ENCODE results near the gene GABBR2. TPM values are rescaled to one million over a fixed set of nuclear protein-coding genes. Genes with fewer than 3 reads are reported as not detected.
"Not testable (repeated sequence)": the region's sequence is repeated elsewhere in the genome, so short reads cannot be mapped to it uniquely, and the experiment has no call there.

The GABBR2 gene
- total RNA-seq, 2 experiments from 2014 or later, result not detected

- POLR2A ChIA-PET; intact Hi-C loops (cut with DNase I, micrococcal nuclease); H3K9me3 Mint-ChIP-seq (ENCODE audit: low read depth); DNase-seq; ATAC-seq; H3K36me3 Mint-ChIP-seq (ENCODE audit: low read depth); H3K27me3 Mint-ChIP-seq; H3K4me3 Mint-ChIP-seq; H3K27ac Mint-ChIP-seq; H3K4me1 Mint-ChIP-seq: not testable (repeated sequence)
- CTCF ChIA-PET, result interaction anchor here (0.6 kb wide), 1 partner anchor 303 kb away, joined by 3 read pairs; no protein-coding TSS in a partner anchor
These were observed 200.4 kb downstream of the GABBR2 start for GRCh38 chr9:98508217-98508919.

- Mint-ChIP-seq H3K36me3 (ENCODE audit: low read depth) (no peaks in the 10 kb centered on the region), H3K4me1 (no peaks in the 10 kb centered on the region), H3K27ac (no peak overlapping the region), H3K4me3 (no peak overlapping the region), H3K27me3 (peaks cover 10% of the 10 kb centered on the region), H3K9me3 (ENCODE audit: low read depth) (no peaks in the 10 kb centered on the region)
- ChIA-PET CTCF (no interaction called here), POLR2A (no interaction called here)
- ATAC-seq (no peak), DNase-seq (no peak)
- intact Hi-C loops (cut with DNase I, micrococcal nuclease), result no loop called here
These were observed 202.2 kb downstream of the GABBR2 start for GRCh38 chr9:98506422-98507054.

GRCh38 chr9:98504298-98505282 is 204.1 kb downstream of the GABBR2 start:
- H3K27me3 Mint-ChIP-seq, result peaks cover 6% of the 10 kb centered on the region
- no peak overlapping the region for H3K27ac Mint-ChIP-seq
- no peaks in the 10 kb centered on the region for H3K36me3 Mint-ChIP-seq (ENCODE audit: low read depth)
- ATAC-seq, result no peak
- no peak overlapping the region for H3K4me3 Mint-ChIP-seq
- no peaks in the 10 kb centered on the region for H3K9me3 Mint-ChIP-seq (ENCODE audit: low read depth)
- intact Hi-C loops (cut with DNase I, micrococcal nuclease), result no loop called here
- H3K4me1 Mint-ChIP-seq, result no peaks in the 10 kb centered on the region
- CTCF ChIA-PET, result no interaction called here
- DNase-seq, result no peak
- POLR2A ChIA-PET, result no interaction called here

- DNase-seq (no peak), ATAC-seq (no peak)
- POLR2A ChIA-PET, result no interaction called here
- CTCF ChIA-PET, result no interaction called here
- Mint-ChIP-seq H3K36me3 (ENCODE audit: low read depth) (no peaks in the 10 kb centered on the region), H3K27me3 (peaks cover 4% of the 10 kb centered on the region), H3K4me1 (no peaks in the 10 kb centered on the region), H3K27ac (no peak overlapping the region), H3K4me3 (no peak overlapping the region), H3K9me3 (ENCODE audit: low read depth) (no peaks in the 10 kb centered on the region)
- intact Hi-C loops (cut with DNase I, micrococcal nuclease), result no loop called here
These were observed 204.9 kb downstream of the GABBR2 start for GRCh38 chr9:98503867-98504266.

DNA sequence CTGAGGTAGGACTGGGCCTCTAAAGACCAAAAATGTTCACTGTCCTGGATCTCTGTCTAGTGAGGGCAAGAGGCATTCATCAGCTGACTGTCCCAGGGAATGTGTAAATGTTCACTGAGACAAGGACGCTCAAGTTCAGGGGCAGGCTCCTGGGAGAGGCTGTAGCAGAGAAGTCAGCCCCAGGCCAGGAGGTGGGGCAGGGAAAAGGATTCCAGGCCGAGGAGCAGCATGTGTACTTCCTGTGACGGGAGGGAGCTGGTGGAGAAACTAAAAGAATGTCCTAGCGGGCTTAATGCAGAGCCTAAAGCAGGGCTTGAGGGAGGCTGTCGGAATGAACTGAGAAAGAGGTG is 205.8 kb downstream of the GABBR2 start:
- ChIA-PET CTCF (interaction anchor here (0.6 kb wide), 1 partner anchor 826 kb away, joined by 3 read pairs; no protein-coding TSS in a partner anchor), POLR2A (no interaction called here)
- H3K27me3 Mint-ChIP-seq, result peaks cover 4% of the 10 kb centered on the region
- H3K27ac Mint-ChIP-seq, result no peak overlapping the region
- H3K4me1 Mint-ChIP-seq, result no peaks in the 10 kb centered on the region
- intact Hi-C loops (cut with DNase I, micrococcal nuclease), result no loop called here
- no peak for ATAC-seq
- no peaks in the 10 kb centered on the region for H3K36me3 Mint-ChIP-seq (ENCODE audit: low read depth)
- DNase-seq, result no peak
- no peak overlapping the region for H3K4me3 Mint-ChIP-seq
- H3K9me3 Mint-ChIP-seq (ENCODE audit: low read depth), result no peaks in the 10 kb centered on the region

DNA sequence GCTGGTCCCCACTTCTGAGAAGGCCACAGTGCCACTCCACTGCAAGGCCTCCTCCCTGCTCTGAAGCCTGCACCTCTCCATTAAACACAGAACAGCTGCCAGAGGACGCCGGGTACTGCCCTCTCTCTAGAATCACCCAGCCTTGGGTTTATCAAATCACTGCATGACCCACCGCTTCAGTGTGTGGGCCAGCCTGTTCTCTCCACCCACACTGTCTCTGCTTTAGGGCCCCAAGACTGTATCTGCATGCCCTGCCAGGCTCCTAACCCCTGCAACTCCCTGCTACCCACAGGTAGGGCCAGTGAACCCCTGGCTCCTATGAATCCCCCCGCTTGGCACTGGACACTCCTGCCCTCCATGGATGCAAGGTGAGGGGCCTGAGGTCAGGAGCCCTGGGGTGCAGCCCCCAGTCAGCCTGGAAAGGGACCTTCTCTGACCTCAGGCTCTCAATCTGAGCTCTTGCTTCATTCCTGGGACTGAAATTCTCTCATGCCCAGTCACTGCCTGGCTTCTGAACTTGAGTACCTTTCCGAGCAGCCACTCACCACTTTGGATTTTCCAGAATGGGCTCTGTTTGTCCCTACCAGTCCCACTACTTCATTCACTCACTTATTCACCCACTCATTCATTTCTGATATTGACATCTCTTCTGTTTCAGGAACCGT is 206.3 kb downstream of the GABBR2 start:
- ATAC-seq (no peak), DNase-seq (no peak)
- Mint-ChIP-seq H3K4me3 (no peak overlapping the region), H3K27me3 (peaks cover 4% of the 10 kb centered on the region), H3K36me3 (ENCODE audit: low read depth) (no peaks in the 10 kb centered on the region), H3K4me1 (no peaks in the 10 kb centered on the region), H3K9me3 (ENCODE audit: low read depth) (no peaks in the 10 kb centered on the region), H3K27ac (no peak overlapping the region)
- CTCF ChIA-PET, result interaction anchor here (0.6 kb wide), 1 partner anchor 826 kb away, joined by 3 read pairs; no protein-coding TSS in a partner anchor
- intact Hi-C loops (cut with DNase I, micrococcal nuclease), result no loop called here
- POLR2A ChIA-PET, result no interaction called here

DNA sequence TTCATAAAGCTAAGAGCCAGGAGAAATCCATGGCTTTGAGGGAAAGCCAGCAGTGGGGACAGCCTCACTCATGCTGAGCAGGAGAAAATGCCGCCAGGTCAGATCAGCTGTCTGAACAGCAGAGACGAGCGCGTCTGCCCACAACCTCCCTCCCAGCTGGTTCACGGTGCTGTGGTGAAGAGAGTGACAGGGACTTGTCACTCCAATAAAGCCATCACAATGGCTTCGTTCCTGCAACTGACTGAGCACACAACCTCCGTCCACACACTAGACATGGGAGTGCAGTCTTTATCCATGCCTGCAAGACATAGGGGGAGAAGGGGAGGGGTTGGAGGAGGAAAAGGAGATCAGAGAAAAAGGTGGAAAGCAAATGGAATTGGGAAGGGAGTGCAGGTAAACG is 206.9 kb downstream of the GABBR2 start:
- Mint-ChIP-seq H3K36me3 (ENCODE audit: low read depth) (no peaks in the 10 kb centered on the region), H3K27ac (no peak overlapping the region), H3K27me3 (peaks cover 4% of the 10 kb centered on the region), H3K4me3 (no peak overlapping the region), H3K4me1 (no peaks in the 10 kb centered on the region), H3K9me3 (ENCODE audit: low read depth) (no peaks in the 10 kb centered on the region)
- DNase-seq, result no peak
- ChIA-PET CTCF (no interaction called here), POLR2A (no interaction called here)
- intact Hi-C loops (cut with DNase I, micrococcal nuclease), result no loop called here
- ATAC-seq, result no peak

- H3K27me3 Mint-ChIP-seq; H3K27ac Mint-ChIP-seq; H3K4me3 Mint-ChIP-seq; CTCF ChIA-PET; intact Hi-C loops (cut with DNase I, micrococcal nuclease); H3K4me1 Mint-ChIP-seq; H3K36me3 Mint-ChIP-seq (ENCODE audit: low read depth); POLR2A ChIA-PET; ATAC-seq; DNase-seq; H3K9me3 Mint-ChIP-seq (ENCODE audit: low read depth): not testable (repeated sequence)
These were observed 207.5 kb downstream of the GABBR2 start for GRCh38 chr9:98501259-98501658.

- Mint-ChIP-seq H3K27me3 (peaks cover 4% of the 10 kb centered on the region), H3K4me1 (no peaks in the 10 kb centered on the region), H3K4me3 (no peak overlapping the region), H3K36me3 (ENCODE audit: low read depth) (no peaks in the 10 kb centered on the region), H3K27ac (no peak overlapping the region), H3K9me3 (ENCODE audit: low read depth) (no peaks in the 10 kb centered on the region)
- ATAC-seq (no peak), DNase-seq (no peak)
- ChIA-PET POLR2A (no interaction called here), CTCF (no interaction called here)
- intact Hi-C loops (cut with DNase I, micrococcal nuclease), result no loop called here
These were observed 208.3 kb downstream of the GABBR2 start for GRCh38 chr9:98500337-98500919.

- intact Hi-C loops (cut with DNase I, micrococcal nuclease), result no loop called here
- CTCF ChIA-PET, result no interaction called here
- H3K4me3 Mint-ChIP-seq, result no peak overlapping the region
These were observed 213.2 kb downstream of the GABBR2 start for GRCh38 chr9:98495530-98495929.

GRCh38 chr9:98494852-98495251 is 213.9 kb downstream of the GABBR2 start:
- Mint-ChIP-seq H3K4me3 (no peak overlapping the region), H3K27me3 (peaks cover 7% of the 10 kb centered on the region), H3K36me3 (ENCODE audit: low read depth) (no peaks in the 10 kb centered on the region), H3K27ac (no peak overlapping the region), H3K4me1 (no peaks in the 10 kb centered on the region), H3K9me3 (ENCODE audit: low read depth) (no peaks in the 10 kb centered on the region)
- ChIA-PET POLR2A (no interaction called here), CTCF (no interaction called here)
- intact Hi-C loops (cut with DNase I, micrococcal nuclease), result no loop called here
- DNase-seq (no peak), ATAC-seq (no peak)

More at GRCh38 chr9:98495530-98495929, 213.2 kb downstream of the GABBR2 start:
- H3K4me1 Mint-ChIP-seq, result no peaks in the 10 kb centered on the region
- H3K36me3 Mint-ChIP-seq (ENCODE audit: low read depth), result no peaks in the 10 kb centered on the region
- H3K27me3 Mint-ChIP-seq, result peaks cover 7% of the 10 kb centered on the region
- DNase-seq, result no peak
- ATAC-seq, result no peak
- H3K27ac Mint-ChIP-seq, result no peak overlapping the region
- POLR2A ChIA-PET, result no interaction called here
- H3K9me3 Mint-ChIP-seq (ENCODE audit: low read depth), result no peaks in the 10 kb centered on the region

All from activated CD4-positive, alpha-beta T cell treated with anti-CD3 and anti-CD28 coated beads for 36 hours (primary cell).